Measurements from ENCODE around the gene PNN.
A peak's percentile ranks its signal among the peaks of the same experiment; 100 is the strongest.
"Not testable (repeated sequence)": the region's sequence is repeated elsewhere in the genome, so short reads cannot be mapped to it uniquely, and the experiment has no call there.

Gene PNN

DNA sequence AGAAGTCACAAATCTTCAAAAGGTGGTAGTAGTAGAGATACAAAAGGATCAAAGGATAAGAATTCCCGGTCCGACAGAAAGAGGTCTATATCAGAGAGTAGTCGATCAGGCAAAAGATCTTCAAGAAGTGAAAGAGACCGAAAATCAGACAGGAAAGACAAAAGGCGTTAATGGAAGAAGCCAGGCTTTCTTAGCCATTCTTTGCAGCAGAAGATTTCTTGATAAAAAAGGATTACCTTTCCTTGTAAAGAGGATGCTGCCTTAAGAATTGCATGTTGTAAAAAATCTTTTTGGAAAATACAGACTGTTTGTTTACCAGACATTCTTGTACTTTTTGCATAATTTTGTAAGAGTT, 6.6 kb downstream of the PNN start:
- DNase-seq = no peak

DNA sequence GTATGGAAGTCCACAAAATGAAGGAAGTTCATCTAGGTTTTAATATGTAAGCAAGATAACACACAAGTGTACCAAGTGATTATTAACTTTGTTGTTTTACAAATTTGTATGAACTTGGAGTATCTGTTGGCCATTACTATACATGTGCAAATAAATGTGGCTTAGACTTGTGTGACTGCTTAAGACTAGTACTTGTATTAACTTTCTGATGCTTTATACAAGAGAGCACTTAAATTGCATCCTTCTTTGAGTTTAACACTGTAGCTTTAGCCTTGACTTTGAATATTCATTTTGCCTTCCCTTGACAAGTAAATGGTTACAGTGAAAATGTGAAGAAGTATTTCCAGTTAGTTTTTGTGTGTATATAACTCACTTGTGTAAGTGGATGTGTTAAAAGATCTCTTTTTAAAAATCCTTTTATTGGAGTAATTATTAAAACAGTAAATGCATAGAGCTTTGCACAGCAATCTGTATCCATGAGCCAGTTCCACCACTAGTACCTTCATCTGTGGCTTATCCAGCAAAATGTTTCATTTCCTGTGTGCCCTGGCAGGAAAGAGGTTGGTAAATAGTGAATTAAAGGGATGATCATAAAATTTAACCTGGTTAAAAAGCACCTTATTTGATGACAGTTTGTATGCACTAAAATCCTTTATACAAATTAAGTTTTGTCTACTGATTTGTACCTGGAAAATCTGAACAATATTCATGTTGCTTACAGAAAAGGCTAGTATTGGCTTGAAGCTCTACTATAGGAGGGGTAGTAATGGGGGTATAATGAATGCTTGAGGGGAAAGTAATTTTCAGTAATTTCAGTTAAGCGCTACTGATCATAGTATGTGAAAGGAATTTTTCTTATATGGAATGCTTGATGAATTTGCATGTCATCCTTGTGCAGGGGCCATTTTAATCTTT, 8.0 kb downstream of the PNN start:
- DNase-seq = no peak

DNA sequence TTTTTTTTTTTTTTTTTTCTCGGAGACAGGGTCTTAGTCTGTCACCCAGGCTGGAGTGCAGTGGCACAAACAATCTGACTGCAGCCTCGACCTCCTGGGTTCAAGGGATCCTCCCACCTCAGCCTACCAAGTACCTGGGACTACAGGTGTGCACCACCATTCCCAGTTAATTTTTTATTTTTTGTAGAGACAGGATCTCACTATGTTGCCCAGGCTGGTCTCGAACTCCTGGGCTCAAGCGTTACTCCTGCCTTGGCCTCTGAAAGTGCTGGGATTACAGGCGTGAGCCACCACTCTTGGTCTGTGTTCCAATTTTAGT, 8.6 kb downstream of the PNN start:
- not testable (repeated sequence) for DNase-seq

DNA sequence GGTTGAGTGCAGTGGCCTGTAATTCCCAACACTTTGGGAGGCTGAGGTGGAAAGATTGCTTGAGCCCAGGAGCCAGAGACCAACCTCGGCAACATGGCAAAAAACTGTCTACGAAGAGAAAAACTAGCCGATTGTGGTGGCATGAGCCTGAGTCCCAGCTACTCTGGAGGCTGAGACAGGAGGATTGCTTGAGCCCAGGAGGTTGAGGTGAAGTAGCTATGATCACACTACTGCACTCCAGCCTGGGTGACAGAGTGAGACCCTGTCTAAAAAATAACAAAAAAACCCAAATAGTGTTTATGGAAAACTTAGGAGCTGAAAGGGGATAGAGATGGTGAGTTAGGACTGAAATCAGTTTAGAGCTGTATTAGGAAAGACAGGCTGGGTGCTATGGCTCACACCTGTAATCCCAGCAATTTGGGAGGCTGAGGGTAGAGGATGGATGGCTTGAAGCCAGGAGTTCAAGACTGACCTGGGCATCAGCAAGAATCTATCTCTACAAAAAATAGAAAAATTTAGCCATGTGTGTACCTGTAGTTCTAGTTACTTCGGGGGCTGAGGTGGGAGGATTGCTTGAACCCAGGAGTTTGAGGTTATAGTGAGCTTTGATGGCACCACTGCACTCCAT, 9.7 kb downstream of the PNN start:
- no peak for DNase-seq

DNA sequence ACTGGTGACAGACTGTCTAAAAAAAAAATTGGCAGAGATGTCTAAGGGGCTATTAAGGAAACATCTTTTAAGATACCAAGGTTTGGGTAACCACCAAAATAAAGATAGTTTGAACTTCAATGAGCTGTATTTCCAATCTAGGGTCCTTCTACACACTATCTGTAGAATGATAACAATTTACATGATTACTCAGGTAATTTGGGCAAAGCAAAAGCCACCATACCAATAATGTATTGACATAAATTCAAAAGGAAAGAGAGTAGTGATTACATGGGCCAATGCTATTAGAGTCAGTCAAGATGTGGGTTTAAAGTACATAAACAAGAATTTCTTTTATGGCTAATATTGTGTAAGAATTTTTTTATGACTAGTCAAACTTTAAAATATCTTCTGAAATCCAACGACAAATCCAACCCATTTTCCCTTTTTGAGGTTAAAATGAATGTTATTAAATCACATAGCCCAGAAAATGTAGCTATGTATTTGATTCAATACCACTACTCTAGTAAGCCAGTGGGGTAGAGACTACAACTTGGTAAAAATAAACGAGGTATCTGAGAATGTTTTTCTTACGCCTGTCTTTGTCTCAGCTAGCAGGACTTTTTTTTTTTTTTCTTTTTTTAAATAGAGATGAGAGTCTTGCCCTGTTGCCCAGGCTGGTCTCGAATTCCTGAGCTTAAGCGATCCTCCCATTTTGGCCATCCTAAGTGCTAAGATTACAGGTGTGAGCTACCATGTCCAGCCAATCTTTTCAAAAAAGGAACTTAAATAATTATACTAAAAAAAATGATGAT, 10.4 kb downstream of the PNN start:
- no peak for DNase-seq

DNA sequence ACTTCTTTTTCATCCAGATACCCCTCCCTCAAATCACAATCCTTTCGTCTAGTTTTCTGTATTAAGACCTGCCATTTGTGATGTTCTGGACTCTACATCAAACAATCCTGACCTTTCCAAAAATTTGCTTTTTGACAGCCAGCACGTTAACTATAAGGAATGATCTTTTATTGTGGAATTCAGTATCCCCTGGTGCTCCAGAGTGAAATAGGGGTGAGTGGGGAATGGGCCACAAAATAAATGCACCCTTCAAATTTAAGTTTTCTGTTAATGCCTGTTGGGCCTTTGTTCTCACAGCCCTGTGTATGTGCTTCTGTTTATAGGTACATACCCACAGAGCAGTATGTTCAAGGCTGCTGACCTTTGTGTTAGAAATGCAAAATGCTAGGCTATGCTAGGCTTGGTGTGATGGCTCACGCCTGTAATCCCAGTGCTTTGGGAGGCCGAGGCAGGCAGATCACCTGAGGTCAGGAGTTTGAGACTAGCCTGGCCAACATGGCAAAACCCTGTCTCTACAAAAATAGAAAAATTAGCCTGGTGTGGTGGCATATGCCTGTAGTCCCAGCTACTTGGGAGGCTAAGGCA, 12.0 kb downstream of the PNN start:
- no peak for DNase-seq

DNA sequence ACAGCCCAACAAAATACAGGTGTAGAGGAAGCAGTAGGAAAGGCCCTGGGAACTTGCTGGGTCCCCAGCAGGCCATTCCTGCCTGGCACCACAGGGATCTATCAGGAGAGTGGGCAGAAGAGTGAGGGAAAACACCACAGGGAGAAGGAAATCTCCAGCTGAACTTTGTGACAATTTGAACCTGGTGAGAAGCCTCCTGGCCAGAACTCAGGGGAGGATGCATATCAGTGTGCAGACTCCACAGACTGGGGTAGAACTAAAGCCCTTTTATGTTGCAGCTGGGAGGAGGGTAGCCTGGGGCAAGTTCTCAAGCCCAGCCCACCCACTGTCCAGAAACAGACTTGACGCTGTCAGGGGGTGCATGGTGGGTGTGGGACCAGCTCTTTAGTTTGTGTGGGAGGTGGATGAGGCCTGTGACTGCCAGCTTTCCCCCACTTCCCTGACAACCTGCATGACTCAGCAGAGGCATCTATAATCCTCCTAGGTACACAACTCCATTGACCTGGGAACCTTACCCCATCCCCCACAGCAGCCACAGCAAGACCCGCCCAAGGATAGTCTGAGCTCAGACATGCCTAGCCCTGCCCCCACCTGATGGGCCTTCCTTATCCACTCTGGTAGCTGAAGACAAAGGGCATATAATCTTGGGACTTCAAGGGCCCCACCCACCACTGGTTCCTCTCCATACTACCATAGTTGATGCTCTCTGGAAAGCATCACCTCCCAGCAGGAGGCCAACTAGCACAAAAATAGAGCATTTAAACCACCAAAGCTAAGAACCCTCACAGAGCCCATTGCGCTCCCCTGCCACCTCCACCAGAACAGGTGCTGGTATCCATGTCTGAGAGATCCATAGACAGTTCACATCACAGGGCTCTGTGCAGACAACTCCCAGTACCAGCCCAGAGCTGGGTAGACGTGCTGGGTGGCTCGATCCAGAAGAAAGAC, 28.9 kb downstream of the PNN start:
- DNase-seq = no peak

DNA sequence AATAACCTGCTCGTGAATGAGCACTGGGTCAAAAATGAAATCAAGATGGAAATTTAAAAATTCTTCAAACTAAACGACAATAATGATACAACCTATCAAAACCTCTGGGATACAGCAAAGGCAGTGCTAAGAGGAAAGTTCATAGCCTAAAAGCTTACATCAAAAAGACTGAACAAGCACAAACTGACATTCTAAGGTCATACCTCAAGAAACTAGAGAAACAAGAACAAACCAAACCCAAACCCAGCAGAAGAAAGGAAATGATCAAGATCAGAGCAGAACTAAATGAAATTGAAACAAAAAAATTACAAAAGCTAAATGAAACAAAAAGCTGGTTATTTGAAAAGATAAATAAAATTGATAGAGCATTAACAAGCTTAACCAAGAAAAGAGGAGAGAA, 32.4 kb downstream of the PNN start:
- not testable (repeated sequence) for DNase-seq

DNA sequence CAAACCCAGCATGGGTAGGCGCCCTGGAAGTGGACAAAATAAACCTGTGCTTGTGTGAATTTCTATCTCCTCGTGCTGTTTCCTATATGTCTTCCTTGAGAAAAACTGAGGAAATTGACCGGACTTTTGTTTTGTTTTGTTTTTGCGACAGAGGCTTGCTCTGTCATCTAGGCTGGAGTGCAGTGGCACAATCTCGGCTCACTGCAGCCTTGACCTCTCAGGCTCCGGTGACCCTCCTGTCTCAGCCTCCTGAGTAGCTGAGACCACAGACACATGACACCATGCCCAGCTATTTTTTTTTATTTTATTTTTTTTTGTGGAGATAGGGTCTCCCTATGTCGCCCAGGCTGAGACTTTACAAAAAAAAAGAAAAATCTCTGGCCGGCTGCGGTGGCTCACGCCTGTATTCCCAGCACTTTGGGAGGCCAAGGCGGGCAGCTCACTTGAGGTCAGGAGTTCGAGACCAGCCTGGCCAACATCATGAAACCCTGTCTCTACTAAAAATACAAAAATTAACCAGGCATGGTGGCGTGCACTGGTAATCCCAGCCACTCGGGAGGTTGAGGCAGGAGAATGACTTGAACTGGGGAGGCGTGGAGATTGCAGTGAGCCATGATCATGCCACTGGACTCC, 36.2 kb downstream of the PNN start:
- DNase-seq = no peak

DNA sequence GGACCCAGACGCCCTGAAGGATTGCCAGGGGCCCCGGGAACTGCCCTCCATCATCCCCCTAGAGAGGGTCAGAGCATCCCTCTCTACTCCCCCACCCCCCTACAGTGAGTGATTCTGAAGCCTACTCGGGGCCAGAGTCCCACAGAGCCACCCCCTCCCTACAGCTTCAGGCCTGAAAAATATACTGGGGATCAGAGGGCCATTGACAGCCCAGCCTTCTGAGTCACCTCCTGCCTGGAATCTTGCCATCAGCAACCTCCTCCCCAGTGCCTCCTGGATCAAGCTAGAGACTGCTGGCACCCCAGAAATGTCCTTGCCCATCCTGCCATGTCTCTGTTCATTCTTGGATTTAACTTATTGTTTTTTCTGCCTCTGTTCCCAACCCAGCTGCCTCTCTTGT, 37.0 kb downstream of the PNN start:
- DNase-seq = no peak

DNA sequence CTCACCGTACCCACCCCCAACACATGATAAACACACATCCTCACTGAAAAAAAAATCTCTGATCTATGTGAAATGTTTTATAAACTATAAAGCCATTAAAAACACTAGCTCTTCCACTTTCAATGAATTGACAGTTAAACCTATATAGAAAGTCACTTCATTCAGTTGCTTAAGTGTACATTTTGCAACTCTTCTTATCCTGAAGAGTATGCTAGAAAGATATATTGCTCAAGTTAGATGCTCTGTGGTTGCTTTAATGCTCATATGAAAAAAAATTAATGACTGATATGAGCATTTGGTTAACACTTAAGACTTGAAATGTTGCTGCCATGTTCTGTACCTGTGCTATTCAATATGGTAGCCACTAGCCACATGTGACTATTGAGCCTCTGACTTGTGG, 37.6 kb downstream of the PNN start:
- no peak for DNase-seq

DNA sequence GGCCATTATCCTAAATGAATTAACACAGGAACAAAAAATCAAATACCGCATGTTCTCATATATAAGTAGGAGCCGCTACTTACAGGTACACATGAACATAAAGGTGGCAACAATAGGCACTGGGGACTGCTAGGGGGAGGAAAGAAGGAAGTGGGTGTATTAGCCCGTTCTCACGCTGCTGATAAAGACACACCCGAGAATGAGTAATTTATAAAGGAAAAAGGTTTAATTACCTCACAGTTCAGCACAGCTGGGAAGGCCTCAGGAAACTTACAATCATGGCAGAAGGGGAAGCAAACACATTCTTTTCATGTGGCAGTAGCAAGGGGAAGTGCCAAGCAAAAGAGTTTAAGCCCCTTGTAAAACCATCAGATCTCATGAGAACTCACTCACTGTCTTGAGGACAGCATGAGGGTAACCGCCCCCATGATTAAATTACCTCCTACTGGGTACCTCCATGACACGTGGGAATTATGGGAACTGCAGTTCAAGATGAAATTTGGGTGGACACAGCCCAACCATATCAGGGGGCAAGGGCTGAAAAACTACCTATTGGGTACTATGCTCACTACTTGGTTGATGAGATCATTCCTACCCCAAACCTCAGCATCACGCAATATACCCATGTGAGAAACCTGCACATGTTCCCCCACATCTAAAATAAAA, 42.3 kb downstream of the PNN start:
- no peak for DNase-seq

DNA sequence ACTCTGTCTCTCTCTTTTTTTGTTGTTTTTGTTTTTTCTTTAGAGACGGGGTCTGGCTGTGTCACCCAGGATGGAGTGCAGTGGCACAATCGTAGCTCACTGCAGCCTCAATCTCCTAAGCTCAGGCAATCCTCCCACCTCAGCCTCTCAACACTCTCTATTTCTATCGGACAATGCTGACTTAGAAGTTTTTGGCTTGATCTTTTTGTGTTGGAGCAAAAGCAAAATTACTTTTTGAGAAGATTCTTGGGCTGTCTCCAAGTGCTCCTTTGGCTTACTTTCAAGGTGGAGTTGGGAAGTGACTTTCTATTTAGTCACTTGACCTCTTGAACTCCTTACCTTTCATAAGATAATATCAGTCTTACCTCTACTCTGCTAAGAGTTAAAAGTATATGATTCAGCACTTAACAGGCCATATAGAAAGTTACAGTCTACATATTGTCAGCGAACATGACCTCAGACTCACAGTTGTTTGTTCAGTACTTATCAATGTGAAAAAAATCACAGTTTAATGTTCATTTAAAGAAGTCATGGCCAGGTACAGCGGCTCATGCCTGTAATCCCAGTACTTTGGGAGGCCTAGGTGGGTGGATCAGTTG, 43.2 kb downstream of the PNN start:
- no peak for DNase-seq

DNA sequence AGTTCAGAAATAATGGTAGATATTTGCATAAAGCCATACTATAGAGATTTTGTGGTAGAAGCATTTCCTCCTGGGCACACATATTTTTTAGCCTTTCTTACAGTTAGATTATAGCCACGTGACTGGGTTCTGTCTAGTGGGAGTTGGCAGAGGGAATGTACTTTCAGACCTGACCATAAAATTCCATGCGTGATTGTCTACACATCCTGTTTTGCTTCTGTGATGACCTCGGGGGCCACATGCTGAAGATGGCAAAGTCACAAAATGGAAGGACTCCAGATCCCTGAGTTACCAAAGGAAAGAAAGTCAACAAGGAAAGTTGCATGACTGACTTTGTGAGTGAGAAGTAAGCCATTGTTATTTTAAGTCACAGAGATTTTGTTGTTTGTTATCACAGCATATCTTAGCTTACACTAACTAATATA, 44.0 kb downstream of the PNN start:
- DNase-seq = no peak

DNA sequence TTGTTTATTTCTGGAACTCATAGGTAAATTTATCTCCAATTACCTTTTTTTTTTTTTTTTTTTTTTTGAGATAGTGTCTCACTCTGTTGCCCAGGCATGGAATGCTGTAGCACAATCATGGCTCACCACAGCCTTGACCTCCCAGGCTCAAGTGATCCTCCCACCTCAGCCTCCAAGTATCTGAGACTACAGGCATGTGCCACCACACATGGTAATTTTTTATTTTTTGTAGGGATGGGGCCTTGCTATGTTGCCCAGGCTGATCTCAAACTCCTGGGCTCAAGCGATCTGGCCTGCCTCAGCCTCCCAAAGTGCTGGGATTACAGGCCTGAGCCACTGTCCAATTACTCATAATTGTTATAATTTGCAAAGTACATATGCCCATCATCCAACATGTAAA, 45.4 kb downstream of the PNN start:
- DNase-seq = not testable (repeated sequence)

DNA sequence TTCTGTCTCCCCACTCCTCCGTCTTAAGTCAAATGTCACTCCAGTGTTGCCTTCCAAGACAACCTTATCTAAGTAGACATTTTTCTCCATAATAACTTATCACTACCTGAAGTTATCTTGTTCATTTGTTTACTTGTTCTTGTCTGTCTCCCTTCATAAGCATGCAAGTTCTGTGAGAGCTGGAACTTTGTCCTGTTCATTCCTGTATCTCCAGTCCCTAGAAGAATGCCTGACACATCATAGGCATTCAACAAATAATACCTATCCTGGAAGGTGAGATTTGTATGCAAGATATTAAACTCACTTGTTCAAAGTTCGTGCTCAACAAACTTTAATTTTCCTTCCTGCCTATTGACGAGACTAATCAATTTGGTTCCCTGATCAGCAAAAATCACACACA, 53.0 kb downstream of the PNN start:
- DNase-seq = no peak

DNA sequence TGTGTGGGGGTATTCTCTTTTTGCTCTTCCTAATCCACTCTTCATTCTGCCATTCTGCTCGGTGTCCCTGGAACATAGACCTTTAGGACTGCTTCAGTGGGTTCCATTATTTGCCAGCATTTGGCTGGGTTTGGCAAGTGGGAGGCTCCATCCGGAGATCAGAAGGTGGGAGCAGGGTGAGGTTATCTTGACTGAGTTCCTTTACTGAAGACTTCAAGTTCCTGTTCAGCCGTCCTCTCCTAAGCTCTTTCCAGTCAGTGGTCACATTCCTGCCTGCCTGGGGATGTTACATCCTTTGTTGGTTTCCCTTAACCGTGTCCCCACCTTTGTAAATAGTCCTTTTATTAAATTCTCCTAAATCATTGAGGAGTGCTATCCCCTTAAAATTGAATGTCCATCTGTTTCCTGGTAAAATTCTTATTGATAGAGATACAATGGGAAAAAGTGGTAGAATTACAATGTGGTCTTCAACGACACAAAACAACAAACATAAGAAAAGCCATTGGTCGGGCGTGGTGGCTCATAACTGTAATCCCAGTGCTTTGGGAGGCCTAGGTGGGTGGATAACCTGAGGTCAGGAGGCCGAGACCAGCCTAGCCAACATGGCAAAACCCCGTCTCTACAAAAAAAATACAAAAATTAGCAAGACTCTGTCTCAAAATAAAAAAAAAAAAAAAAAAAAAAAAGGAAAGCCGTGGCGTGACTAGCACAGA, 53.6 kb downstream of the PNN start:
- DNase-seq = no peak

DNA sequence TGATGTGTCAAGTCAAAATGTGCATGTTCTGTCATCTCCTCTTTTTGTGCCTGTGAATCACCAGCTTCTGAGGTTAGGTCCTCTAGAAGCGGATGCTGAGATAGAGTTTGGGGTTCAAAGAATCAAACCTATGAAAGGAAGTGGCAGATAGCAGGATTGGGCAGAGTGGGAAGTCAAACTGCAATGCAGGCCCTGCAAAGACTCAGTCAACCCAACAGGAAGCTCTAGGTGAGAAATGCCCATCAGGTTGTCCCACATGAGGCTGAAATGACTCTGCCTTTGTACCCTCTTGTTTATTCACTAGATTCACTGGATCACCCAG, 54.1 kb downstream of the PNN start:
- peak; percentile 62 for DNase-seq

DNA sequence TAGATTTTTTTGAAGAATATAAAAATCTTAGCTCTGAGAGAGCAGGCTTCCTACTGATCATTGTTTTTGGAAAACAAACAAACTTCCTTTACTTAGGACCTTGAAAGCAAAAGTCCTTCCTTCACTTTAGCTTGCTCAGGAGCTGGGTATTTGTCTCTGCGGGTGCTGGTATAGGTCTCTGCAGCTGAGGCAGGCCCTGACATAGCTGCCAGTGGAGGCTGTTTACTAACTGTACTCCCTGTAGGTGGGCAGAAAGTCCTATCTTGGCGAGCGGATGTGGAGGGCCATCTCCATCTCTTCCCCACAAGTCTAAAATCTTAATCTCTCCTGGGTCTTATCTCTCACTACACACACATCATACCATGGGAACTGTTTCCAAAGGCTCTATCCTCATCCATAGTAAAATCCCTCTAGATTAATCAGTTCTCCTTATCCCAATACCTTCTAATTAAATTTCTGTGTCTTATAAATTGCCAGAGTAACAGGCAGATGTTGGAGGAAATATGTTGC, 54.6 kb downstream of the PNN start:
- no peak for DNase-seq

DNA sequence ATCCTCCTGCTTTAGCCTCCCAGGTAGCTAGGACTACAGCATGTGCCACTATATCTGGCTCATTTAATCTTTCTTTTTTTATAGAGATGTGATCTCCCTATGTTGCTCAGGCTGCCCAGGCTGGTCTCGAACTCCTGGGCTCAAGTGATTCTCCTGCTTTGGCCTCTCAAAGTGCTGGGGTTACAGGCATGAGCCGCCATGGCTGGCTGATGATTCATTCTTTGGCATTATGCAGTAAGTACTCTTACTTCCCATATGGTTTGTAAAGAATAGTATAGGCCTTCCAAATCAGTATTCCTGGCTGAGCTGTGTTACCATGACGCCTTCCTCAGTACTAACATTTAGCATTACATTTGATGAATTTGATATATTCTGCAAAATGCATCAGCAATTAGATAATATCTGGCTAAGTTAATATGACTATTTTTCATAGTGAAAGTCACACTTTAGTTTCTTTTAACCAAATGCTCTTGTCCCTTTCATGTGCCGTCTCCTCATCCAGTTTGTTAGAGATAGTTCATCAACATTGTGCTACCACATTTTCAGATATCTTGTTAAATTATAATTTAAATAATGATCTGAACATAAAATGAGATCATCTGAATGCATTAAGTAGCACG, 55.5 kb downstream of the PNN start:
- no peak for DNase-seq

Data from central memory CD4-positive, alpha-beta T cell (primary cell).